SU-DHL-6 (cell line): ENCODE data around the gene TSPAN18.

Experiments
- EZH2phosphoT487 ChIP-seq: fragments of 200-600 bp; sonication (generic), shearing (Covaris generic); conservative IDR thresholded peaks from 2 replicates; pipeline ENCODE4 v1.6.1; 2018; ENCODE audit warnings: mild to moderate bottlenecking, antibody characterized with exemption, low read length, moderate library complexity, mixed read lengths
- TF ChIP-seq, protein P1 (sequence below): fragments of 200-600 bp; sonication (generic); IDR thresholded peaks from one replicate; pipeline ENCODE4 v1.5.1; 2017; ENCODE audit warnings: antibody characterized with exemption, mild to moderate bottlenecking, low read length, moderate library complexity; ENCODE audit not compliant: insufficient read depth, poor library complexity, severe bottlenecking

DNA sequence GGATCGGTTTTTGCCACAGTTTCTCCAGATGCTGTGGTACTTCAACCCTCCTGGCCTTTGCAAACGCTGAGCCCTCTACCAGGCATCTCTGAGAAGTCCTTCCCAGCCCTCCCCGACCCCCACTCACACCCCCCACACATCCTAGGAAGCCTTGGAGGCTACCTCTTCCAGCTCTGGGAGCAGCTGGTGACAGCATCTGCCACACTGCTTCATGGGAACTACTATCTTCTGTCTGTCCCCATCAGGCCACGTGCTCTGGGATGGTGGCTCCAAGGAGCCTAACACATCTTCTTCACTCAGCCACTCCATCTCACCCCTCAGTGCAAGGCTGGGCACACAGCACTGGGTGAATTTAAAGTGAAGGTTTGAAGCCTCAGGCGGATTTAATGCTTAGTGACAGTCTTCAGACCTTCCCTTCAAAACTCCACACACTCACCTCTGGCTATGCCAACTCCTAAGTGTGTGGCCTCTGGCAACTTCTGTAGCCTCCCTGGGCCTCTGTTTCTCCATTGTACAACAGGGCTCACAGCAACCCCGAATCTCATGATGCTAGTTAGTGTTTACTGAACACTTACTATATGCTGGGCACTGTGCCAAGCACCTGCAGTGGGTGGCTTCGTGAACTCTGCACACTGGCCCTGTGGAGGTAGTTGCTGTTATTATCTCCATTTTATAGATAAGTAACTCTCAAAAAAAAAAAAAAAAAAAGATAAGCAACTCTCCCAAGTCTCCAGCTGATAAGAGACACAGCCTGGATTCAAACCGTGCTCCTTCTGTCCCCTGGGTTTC is 231.2 kb downstream of the TSPAN18 start:
- TF ChIP-seq, protein P1, sequence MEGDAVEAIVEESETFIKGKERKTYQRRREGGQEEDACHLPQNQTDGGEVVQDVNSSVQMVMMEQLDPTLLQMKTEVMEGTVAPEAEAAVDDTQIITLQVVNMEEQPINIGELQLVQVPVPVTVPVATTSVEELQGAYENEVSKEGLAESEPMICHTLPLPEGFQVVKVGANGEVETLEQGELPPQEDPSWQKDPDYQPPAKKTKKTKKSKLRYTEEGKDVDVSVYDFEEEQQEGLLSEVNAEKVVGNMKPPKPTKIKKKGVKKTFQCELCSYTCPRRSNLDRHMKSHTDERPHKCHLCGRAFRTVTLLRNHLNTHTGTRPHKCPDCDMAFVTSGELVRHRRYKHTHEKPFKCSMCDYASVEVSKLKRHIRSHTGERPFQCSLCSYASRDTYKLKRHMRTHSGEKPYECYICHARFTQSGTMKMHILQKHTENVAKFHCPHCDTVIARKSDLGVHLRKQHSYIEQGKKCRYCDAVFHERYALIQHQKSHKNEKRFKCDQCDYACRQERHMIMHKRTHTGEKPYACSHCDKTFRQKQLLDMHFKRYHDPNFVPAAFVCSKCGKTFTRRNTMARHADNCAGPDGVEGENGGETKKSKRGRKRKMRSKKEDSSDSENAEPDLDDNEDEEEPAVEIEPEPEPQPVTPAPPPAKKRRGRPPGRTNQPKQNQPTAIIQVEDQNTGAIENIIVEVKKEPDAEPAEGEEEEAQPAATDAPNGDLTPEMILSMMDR, result no peak
- no peak for TF ChIP-seq EZH2phosphoT487
